Measurements from ENCODE around the gene ZNHIT2.
"Not testable (repeated sequence)": the region's sequence is repeated elsewhere in the genome, so short reads cannot be mapped to it uniquely, and the experiment has no call there.

Gene ZNHIT2

DNA sequence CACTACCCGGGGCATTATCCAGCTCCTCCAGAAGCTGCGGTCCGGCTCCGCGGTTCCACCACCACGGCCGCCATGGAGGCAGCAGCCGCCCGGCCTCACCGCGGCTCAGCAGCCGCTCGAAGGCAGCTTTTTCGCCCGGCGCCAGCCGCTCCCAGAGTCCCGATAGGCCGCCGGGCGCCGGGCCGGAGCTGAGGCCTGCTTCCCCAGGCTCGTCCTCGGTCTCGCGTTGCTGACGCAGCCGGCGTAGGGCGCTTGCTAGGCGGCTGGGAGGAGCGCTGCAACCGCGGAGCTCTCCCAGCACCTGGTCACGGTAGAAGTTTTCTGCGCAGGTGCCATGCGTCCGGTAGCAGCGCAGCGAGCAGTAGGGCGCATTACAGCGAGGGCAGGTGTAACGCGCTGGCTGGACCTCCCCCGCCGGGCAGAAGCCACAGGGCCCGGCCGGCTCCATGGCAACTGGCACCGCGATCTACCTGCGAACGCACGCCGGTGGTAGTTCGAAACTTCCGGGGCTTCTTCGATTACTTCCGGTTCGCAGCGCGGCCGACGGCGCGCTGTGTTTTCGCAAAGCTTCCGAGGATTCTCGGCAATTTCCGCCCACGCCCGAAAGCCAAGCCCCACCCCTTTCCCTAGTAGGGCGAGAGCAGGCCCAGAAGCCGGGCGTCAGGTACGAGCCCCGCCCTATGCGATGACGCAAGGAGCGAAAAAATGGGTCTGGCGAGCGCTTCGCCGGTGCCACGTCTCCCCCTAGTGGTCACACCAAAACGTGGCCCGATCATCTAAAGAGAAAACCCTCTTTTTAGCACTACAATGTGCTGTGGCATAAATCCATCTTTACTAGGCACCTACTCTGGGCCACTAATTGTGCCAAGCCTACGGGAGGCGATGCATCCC, at the start of gene ZNHIT2:
ZNHIT2 (minus strand) TSS at position 496 of the 891 bp plus-strand sequence; CDS start at position 448, 48 bp downstream.
- DNase-seq (ENCODE audit: insufficient read length, low spot score) (peak; percentile 90), FAIRE-seq (peak; percentile 81)

GRCh38 chr11:65166893-65167292, 49.4 kb upstream of the ZNHIT2 start:
- no peak for FAIRE-seq

DNA sequence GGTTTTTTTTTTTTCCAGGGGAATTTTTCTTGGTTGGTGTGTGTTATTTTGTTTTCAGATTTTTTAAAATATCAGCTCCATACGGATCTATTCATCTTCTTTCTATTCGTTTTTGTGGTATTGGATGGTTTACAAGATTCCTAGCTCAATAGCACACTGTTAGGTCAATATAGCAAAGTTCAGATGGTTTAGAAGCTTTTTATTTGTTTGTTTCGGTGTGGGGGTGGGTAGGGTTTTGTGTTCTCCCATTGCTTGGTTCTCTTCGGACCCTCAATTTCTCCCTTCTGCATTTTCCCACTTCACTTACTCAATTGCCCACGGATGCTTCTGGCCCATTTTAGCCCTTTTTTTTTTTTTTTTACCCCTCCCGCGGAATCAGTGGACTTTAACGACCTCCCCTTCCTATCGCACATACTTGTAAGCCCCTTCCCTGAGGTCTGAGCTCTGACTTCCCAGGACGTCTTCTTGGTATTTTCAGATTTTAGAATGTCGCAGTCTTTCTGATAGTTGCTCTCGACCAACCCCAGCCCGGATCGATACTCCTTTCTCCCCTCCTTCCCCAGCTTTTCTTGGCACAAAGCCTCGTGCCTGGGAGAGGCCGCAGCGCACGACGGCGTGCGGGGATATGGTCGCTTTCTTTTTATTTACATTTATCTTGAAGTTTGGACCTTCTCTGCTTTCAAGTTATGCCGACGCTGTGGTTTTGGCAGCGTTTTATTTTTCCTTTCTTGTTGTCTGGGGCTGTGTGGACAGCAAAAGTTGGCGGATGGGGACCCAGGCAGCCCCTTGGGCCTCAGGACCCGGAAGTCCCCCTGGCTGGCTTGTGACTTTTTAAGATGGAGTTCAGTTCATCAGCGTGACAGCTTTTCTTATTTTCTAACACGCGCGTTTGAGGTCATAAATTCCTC, 48.2 kb upstream of the ZNHIT2 start:
- FAIRE-seq (no peak), DNase-seq (ENCODE audit: insufficient read length, low spot score) (no peak)

More at GRCh38 chr11:65166893-65167292, 49.4 kb upstream of the ZNHIT2 start:
- DNase-seq (ENCODE audit: insufficient read length, low spot score): no peak

DNA sequence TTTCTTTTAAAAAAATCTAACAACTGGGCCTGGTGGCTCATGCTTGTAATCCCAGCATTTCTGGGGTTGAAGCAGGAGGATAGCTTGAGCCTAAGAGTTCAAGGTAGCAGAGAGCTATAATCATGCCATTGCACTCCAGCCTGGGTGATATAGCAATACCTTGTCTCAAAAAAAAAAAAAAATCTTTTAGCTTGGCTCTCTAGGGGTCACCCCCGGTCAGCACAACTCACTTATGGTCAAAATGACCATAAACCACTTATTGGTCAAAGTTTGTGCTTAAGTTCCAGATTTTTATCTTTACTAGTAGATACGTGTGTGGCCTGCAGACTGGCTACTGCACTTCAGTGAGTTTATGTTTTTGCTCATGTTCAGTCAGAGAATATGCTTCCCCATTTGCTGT, 46.2 kb upstream of the ZNHIT2 start:
- no peak for FAIRE-seq
- DNase-seq (ENCODE audit: insufficient read length, low spot score): no peak

- FAIRE-seq (no peak), DNase-seq (ENCODE audit: insufficient read length, low spot score) (no peak)
Measured at GRCh38 chr11:65160643-65161042, 43.1 kb upstream of the ZNHIT2 start.

DNA sequence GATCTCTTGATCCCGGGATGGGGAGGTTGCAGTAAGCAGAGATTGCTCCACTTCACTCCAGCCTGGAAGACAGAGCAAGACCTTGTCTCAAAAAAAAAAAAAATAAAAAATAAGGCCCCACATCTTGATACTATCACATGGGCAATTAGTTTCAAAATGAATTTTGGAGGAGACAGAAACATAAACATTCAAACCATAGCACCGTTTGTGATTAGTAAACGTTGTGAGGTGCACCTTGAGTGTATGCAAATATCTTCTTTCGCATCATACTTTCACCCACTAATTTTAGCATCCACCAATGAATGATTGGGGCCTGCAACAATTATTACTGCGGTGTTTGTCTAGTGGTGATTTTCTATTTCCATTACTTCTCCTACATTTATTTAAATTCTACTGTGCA, 41.5 kb upstream of the ZNHIT2 start:
- no peak for DNase-seq (ENCODE audit: insufficient read length, low spot score)
- FAIRE-seq: no peak

DNA sequence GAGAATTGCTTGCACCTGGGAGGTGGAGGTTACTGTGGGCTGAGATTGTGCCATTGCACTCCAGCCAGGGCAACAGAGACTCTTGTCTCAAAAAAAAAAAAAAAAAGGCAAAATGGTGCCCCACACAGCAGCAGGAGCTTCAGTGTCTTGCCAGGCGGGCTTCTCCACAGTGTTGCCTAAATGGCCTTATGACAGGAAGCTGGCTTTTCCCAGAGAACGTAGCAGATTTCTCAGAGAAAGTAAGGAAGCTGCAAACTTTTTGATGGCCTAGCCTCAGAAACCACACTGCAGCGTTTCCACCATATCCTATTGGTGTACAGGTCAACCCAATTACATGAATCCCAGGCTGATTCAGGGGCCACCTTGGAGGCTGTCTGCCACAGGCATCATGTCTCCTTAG, 39.8 kb upstream of the ZNHIT2 start:
- DNase-seq (ENCODE audit: insufficient read length, low spot score) (no peak), FAIRE-seq (no peak)

- no peak for DNase-seq (ENCODE audit: insufficient read length, low spot score)
- FAIRE-seq: no peak
Measured at GRCh38 chr11:65156926-65157325, 39.4 kb upstream of the ZNHIT2 start.

DNA sequence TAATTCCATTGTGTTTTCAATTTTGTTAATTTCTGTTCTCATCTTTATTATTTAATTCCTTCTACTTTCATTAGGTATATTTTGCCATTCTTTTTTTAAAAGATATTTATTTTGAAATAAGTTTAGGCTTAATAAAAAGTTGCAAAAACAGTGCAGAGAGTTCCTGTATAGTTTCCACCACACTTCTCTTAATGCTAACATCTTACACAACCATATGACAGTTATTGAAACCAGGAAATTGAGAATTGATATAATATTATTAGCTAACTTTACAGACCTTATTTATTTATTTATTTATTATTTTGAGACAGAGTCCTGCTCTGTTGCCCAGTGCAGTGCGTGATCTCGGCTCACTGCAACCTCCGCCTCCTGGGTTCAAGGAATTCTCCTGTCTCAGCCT, 38.8 kb upstream of the ZNHIT2 start:
- no peak for FAIRE-seq
- DNase-seq (ENCODE audit: insufficient read length, low spot score): no peak

GRCh38 chr11:65152122-65152521, 34.6 kb upstream of the ZNHIT2 start:
- FAIRE-seq (no peak), DNase-seq (ENCODE audit: insufficient read length, low spot score) (no peak)

GRCh38 chr11:65151331-65151899, 33.9 kb upstream of the ZNHIT2 start:
- DNase-seq (ENCODE audit: insufficient read length, low spot score): no peak
- FAIRE-seq: no peak

- no peak for FAIRE-seq
- DNase-seq (ENCODE audit: insufficient read length, low spot score): peak; percentile 77
Measured at GRCh38 chr11:65150509-65151299, 33.2 kb upstream of the ZNHIT2 start.

- not testable (repeated sequence) for FAIRE-seq; DNase-seq (ENCODE audit: insufficient read length, low spot score)
Measured at GRCh38 chr11:65150131-65150508, 32.6 kb upstream of the ZNHIT2 start.

GRCh38 chr11:65148657-65149056, 31.2 kb upstream of the ZNHIT2 start:
- no peak for FAIRE-seq

GRCh38 chr11:65147352-65148075, 30.0 kb upstream of the ZNHIT2 start:
- DNase-seq (ENCODE audit: insufficient read length, low spot score): no peak
- FAIRE-seq: no peak

More at GRCh38 chr11:65148657-65149056, 31.2 kb upstream of the ZNHIT2 start:
- DNase-seq (ENCODE audit: insufficient read length, low spot score): no peak

DNA sequence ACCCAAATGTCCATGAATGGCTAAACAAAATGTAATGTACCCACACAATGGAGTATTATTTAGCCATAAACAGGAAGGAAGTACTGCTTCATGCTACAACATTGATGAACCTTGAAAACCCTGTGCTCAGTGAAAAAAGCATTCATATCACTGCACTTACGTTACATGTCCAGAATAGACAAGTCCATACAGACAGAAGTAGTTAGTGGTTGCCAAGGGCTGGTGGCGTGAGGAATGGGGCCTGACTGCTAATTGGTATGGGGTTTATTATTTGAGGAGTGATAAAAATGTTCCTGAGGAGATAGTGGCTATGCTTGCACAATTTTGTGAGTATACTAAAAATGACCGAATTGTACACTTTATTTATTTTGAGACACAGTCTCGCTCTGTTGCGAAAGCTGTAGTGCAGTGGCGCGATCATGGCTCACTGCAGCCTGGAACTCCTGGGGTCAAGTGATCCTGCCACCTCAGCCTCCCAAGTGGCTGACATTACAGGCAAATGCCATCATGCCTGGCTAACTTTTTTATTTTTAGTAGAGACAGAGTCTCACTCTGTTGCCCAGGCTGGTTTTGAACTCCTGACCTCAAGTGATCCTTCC, 24.5 kb upstream of the ZNHIT2 start:
- FAIRE-seq: no peak

DNA sequence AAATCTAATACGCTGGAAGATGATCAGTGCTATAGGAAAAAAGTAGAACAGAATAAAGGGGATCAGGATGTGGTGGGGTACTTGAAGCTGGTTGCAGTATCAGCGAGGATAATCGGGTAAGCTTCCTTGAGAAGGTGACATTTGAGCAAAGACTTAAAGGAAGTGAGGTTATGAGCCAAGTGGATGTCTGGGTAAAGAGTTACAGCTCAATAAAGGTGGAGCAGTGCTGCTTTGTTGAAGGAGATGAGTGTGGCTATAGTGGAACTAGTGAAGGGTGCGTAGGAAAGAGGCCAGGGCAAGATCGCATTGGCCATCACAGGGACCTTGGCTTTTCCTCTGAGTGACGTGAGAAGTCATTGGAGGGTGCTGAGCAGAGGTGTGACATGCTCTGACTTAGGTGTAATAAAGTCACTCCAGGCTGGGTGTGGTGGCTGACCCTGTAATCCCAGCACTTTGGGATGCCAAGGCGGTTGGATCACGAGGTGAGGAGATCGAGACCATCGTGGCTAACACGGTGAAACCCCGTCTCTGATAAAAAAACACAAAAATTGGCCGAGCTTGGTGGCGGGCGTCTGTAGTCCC, 19.1 kb upstream of the ZNHIT2 start:
- FAIRE-seq (no peak), DNase-seq (ENCODE audit: insufficient read length, low spot score) (no peak)

More for the DNA sequence above, 24.5 kb upstream of the ZNHIT2 start:
- no peak for DNase-seq (ENCODE audit: insufficient read length, low spot score)

DNA sequence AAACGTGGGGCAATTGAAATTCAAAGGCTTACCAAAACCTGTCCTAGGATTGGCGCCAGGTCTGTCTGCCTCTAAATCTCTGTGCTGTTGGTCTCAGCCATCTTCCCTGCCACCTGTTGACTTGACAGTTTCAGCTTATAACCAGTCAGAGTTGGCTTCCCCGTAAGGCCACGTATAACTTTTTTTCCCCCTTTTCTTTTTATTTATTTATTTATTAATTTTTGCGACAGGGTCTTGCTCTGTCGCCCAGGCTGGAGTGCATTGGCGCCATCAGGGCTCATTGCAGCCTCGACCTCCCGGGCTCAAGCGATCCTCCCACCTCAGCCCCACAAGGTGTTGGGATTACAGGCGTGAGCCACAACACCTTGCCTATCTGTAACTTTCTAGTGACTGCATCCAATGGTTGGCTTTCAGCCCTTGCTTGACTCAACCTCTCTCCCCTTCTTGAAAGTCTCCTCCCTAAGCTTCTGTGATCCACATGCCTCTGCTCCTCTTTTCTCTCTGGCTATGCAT, 18.2 kb upstream of the ZNHIT2 start:
- DNase-seq (ENCODE audit: insufficient read length, low spot score): no peak
- no peak for FAIRE-seq

Data from HTR-8/SVneo (cell line).